Kidney (tissue), 14 donors: ENCODE results near the gene SNRNP48. TPM values are rescaled to one million over a fixed set of nuclear protein-coding genes. Genes with fewer than 3 reads are reported as not detected.

Experiments
- DNase-seq, 5 donors: peaks; one replicate each; pipeline ENCODE4 v3.0.0-alpha.2; 2013 to 2020
- FAIRE-seq: peaks from 2 replicates; lab custom pipeline; 2012; peaks lifted over from hg19 to GRCh38; lab: Jason Lieb, UNC
- H3K27ac ChIP-seq, 2 donors: one replicate each; pipeline ENCODE4 v1.7.0; 2013; ENCODE audit warnings: low read depth in 2 of 2, low read length in 2 of 2, inconsistent platforms in 1 of 2
- H3K27me3 ChIP-seq: one replicate; pipeline ENCODE4 v1.7.1; 2013; ENCODE audit warnings: low read length, inconsistent platforms; ENCODE audit not compliant: control insufficient read depth, insufficient read depth
- H3K36me3 ChIP-seq, 3 donors: one replicate each; pipeline versions ENCODE4 v1.7.0 to v1.7.1; 2013; ENCODE audit warnings: low read length in 3 of 3, control low read depth in 1 of 3, inconsistent platforms in 1 of 3; ENCODE audit not compliant: insufficient read depth in 3 of 3, control insufficient read depth in 2 of 3
- H3K4me1 ChIP-seq, 3 donors: one replicate each; pipeline versions ENCODE4 v1.7.0 to v1.7.1; 2013; ENCODE audit warnings: low read length in 3 of 3, inconsistent platforms in 1 of 3, low read depth in 1 of 3; ENCODE audit not compliant: control insufficient read depth in 2 of 3, insufficient read depth in 2 of 3
- H3K4me3 ChIP-seq, 3 donors: one replicate each; pipeline versions ENCODE4 v1.7.0 to v1.8.1; 2013; ENCODE audit warnings: low read length in 3 of 3, control low read depth in 1 of 3, inconsistent platforms in 1 of 3
- H3K9ac ChIP-seq, 3 donors: one replicate each; pipeline versions ENCODE4 v1.7.0 to v1.7.1; 2013; ENCODE audit warnings: low read length in 3 of 3, control low read depth in 1 of 3, inconsistent platforms in 1 of 3
- H3K9me3 ChIP-seq, 3 donors: one replicate each; pipeline versions ENCODE4 v1.7.0 to v1.7.1; 2013; ENCODE audit warnings: low read length in 3 of 3, control low read depth in 1 of 3, inconsistent platforms in 1 of 3; ENCODE audit not compliant: control insufficient read depth in 2 of 3, insufficient read depth in 1 of 3
- CTCF ChIP-seq: IDR thresholded peaks from 3 replicates; pipeline ENCODE4 v1.5.1; 2012; ENCODE audit warnings: mild to moderate bottlenecking, moderate library complexity, borderline replicate concordance; ENCODE audit not compliant: insufficient read depth; ENCODE audit errors: extremely low read depth
- intact Hi-C: fragments of 100-400 bp; cut with DNase I; formaldehyde crosslinking; loops from one replicate; pipeline ENCODE4 v1.11.1; 2022
- polyA plus RNA-seq: library from polyadenylated mRNA; stranded (reverse); fragments of 350-450 nt; fragmentation: Illumina TruSeq; extraction: RNeasy Lipid Tissue Mini Kit (QIAGEN cat#74804); gene quantifications from one replicate; pipeline ENCODE4 v1.2.3, GENCODE V29; 2014; ENCODE audit warnings: low read depth, low replicate concordance; ENCODE audit not compliant: insufficient read depth
- total RNA-seq: library from RNA; stranded (reverse); fragmentation: NEBNext Ultra II Directional; extraction: Animal tissue kit (Norgen Biotek cat#: 25700); gene quantifications from one replicate; pipeline ENCODE4 v1.2.1, GENCODE V29; 2021
- donor health status: control.
- donor health status: control.
- donor health status: control.
- donor health status: control.
- donor health status: control.
- donor health status: DM: yes; HTN: yes; CAD: no.
- donor health status: Normal renal cell carcinoma (clear cell type).

SNRNP48 gene
- total and polyA plus RNA-seq, 2 donors from 2014 or later = 5.2 to 12.1 TPM

GRCh38 chr6:7541175-7542064 is 48.6 kb upstream of the SNRNP48 start, which contains the start of gene DSP:
DSP (plus strand) TSS chr6:7541671; CDS start chr6:7541916, 245 bp downstream.
- intact Hi-C loops = no loop called here
- Histone ChIP-seq H3K4me1 (peaks cover 0 to 2% (median 0%) of the 10 kb centered on the region in 3 donors), H3K36me3 (no peaks in the 10 kb centered on the region), H3K9me3 (no peaks in the 10 kb centered on the region), H3K9ac (peak within 1 kb of the TSS in 2 of 3 donors; percentile 71 to 74), H3K4me3 (peak within 1 kb of the TSS; percentile 56 to 75 (median 65)), H3K27ac (peak within 1 kb of the TSS; percentile 82 to 85), H3K27me3 (peaks cover 4% of the 10 kb centered on the region)
- TF ChIP-seq CTCF = no peak
- no peak for FAIRE-seq
- peak; percentile 82 to 90 (median 83) for DNase-seq

GRCh38 chr6:7542065-7542873 is 47.7 kb upstream of the SNRNP48 start:
- Histone ChIP-seq H3K27me3 (peaks cover 4% of the 10 kb centered on the region), H3K4me1 (peaks cover 0 to 2% (median 0%) of the 10 kb centered on the region in 3 donors), H3K4me3 (peak overlapping the region; percentile 40 to 75 (median 65)), H3K27ac (peak overlapping the region; percentile 82 to 85), H3K9ac (peak overlapping the region in 2 of 3 donors; percentile 71 to 74), H3K9me3 (no peaks in the 10 kb centered on the region), H3K36me3 (no peaks in the 10 kb centered on the region)
- intact Hi-C loops = no loop called here
- TF ChIP-seq CTCF = no peak
- DNase-seq (peak; percentile 58 to 85 (median 70)), FAIRE-seq (no peak)

- intact Hi-C loops = no loop called here
- Histone ChIP-seq H3K9me3 (no peaks in the 10 kb centered on the region), H3K4me1 (peaks cover 0 to 2% (median 0%) of the 10 kb centered on the region in 3 donors), H3K4me3 (peak overlapping the region; percentile 43 to 75 (median 65)), H3K27me3 (peaks cover 4% of the 10 kb centered on the region), H3K9ac (peak overlapping the region in 1 of 3 donors; percentile 74), H3K27ac (peak overlapping the region; percentile 82 to 85), H3K36me3 (no peaks in the 10 kb centered on the region)
- FAIRE-seq (no peak), DNase-seq (peak; percentile 82 to 89 (median 85))
- TF ChIP-seq CTCF = no peak
Measured at GRCh38 chr6:7542874-7543624, 46.9 kb upstream of the SNRNP48 start.
